HG03097 (cell line): Measurements from ENCODE around the gene GPC3.

Source experiments
- ATAC-seq: cut with Tn5 transposase; IDR thresholded peaks from one replicate; pipeline ENCODE4 v1.9.1; 2021; ENCODE audit not compliant: unreplicated experiment, low FRiP score

Gene GPC3

GRCh38 chrX:133661962-133662839, 323.2 kb downstream of the GPC3 start:
- ATAC-seq = no peak

GRCh38 chrX:133660281-133660680, 325.1 kb downstream of the GPC3 start:
- no peak for ATAC-seq

GRCh38 chrX:133658293-133658911, 327.0 kb downstream of the GPC3 start:
- no peak for ATAC-seq

- ATAC-seq = no peak
These were observed 329.8 kb downstream of the GPC3 start for GRCh38 chrX:133655275-133656265.

- no peak for ATAC-seq
These were observed 330.6 kb downstream of the GPC3 start for GRCh38 chrX:133654811-133655210.

GRCh38 chrX:133653358-133653757, 332.0 kb downstream of the GPC3 start:
- no peak for ATAC-seq

- no peak for ATAC-seq
These were observed 333.2 kb downstream of the GPC3 start for GRCh38 chrX:133652185-133652584.

GRCh38 chrX:133650239-133650638, 335.2 kb downstream of the GPC3 start:
- no peak for ATAC-seq

- no peak for ATAC-seq
These were observed 335.7 kb downstream of the GPC3 start for GRCh38 chrX:133649651-133650050.

GRCh38 chrX:133648594-133648993, 336.8 kb downstream of the GPC3 start:
- ATAC-seq = no peak

GRCh38 chrX:133646719-133647116, 338.7 kb downstream of the GPC3 start:
- no peak for ATAC-seq

GRCh38 chrX:133645977-133646718, 339.2 kb downstream of the GPC3 start:
- ATAC-seq = no peak

GRCh38 chrX:133645256-133645655, 340.1 kb downstream of the GPC3 start:
- no peak for ATAC-seq

GRCh38 chrX:133640161-133641015, 345.0 kb downstream of the GPC3 start:
- ATAC-seq = no peak

- no peak for ATAC-seq
These were observed 345.7 kb downstream of the GPC3 start for GRCh38 chrX:133639726-133640125.

GRCh38 chrX:133638285-133638684, 347.1 kb downstream of the GPC3 start:
- no peak for ATAC-seq

- ATAC-seq = no peak
These were observed 347.6 kb downstream of the GPC3 start for GRCh38 chrX:133637765-133638164.

- ATAC-seq = no peak
These were observed 349.4 kb downstream of the GPC3 start for GRCh38 chrX:133636009-133636408.

GRCh38 chrX:133634416-133634815, 351.0 kb downstream of the GPC3 start:
- ATAC-seq = no peak
